ENCODE results near the gene TECTB. TPM values are rescaled to one million over a fixed set of nuclear protein-coding genes. Genes with fewer than 3 reads are reported as not detected.

The TECTB gene
- total and polyA plus RNA-seq, 2 donors (not counting 1 experiment from before 2014, with no cell fraction given), result not detected

GRCh38 chr10:112244197-112244596, 39.0 kb upstream of the TECTB start:
- H3K36me3 ChIP-seq (ENCODE audit: control insufficient read depth, insufficient read depth, low read length), result no peaks in the 10 kb centered on the region
- H3K9me3 ChIP-seq (ENCODE audit: control insufficient read depth, insufficient read depth, low read depth, low read length), result no peaks in the 10 kb centered on the region
- H4K20me1 ChIP-seq (ENCODE audit: control insufficient read depth, extremely low read depth, insufficient read depth, low read length), result no peaks in the 10 kb centered on the region
- no peak for DNase-seq (ENCODE audit: low read depth in 2 of 2)
- H3K9ac ChIP-seq (ENCODE audit: insufficient read depth, low read length), result no peak overlapping the region
- no peak overlapping the region for H3K27ac ChIP-seq (ENCODE audit: insufficient read depth, low read length)
- TF ChIP-seq, protein P1, sequence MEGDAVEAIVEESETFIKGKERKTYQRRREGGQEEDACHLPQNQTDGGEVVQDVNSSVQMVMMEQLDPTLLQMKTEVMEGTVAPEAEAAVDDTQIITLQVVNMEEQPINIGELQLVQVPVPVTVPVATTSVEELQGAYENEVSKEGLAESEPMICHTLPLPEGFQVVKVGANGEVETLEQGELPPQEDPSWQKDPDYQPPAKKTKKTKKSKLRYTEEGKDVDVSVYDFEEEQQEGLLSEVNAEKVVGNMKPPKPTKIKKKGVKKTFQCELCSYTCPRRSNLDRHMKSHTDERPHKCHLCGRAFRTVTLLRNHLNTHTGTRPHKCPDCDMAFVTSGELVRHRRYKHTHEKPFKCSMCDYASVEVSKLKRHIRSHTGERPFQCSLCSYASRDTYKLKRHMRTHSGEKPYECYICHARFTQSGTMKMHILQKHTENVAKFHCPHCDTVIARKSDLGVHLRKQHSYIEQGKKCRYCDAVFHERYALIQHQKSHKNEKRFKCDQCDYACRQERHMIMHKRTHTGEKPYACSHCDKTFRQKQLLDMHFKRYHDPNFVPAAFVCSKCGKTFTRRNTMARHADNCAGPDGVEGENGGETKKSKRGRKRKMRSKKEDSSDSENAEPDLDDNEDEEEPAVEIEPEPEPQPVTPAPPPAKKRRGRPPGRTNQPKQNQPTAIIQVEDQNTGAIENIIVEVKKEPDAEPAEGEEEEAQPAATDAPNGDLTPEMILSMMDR (conservative IDR thresholded peaks at IDR 0.05 in 1 of 2, IDR thresholded peaks at IDR 0.05 in 1 of 2; ENCODE audit: low read depth in 1 of 2, low read length in 2 of 2), result no peak
- no peak for TF ChIP-seq EZH2 (IDR thresholded peaks at IDR 0.05; ENCODE audit: low read length, missing control alignments)
- H3K4me2 ChIP-seq (ENCODE audit: extremely low read depth, insufficient read depth, low read length), result no peak overlapping the region
- H3K27me3 ChIP-seq (ENCODE audit: control insufficient read depth, insufficient read depth, low read length), result no peaks in the 10 kb centered on the region
- no peak overlapping the region for H2AFZ ChIP-seq (ENCODE audit: low read length)
- no peak overlapping the region for H3K4me3 ChIP-seq (replicated peaks in 1 of 4; ENCODE audit: control extremely low read depth in 1 of 4, insufficient read depth in 1 of 4, low read depth in 3 of 4, low read length in 4 of 4)
- H3K79me2 ChIP-seq (ENCODE audit: control insufficient read depth, insufficient read depth, low read length), result no peaks in the 10 kb centered on the region
- H3K4me1 ChIP-seq (ENCODE audit: control insufficient read depth, extremely low read depth, insufficient read depth, low read length), result no peaks in the 10 kb centered on the region

DNA sequence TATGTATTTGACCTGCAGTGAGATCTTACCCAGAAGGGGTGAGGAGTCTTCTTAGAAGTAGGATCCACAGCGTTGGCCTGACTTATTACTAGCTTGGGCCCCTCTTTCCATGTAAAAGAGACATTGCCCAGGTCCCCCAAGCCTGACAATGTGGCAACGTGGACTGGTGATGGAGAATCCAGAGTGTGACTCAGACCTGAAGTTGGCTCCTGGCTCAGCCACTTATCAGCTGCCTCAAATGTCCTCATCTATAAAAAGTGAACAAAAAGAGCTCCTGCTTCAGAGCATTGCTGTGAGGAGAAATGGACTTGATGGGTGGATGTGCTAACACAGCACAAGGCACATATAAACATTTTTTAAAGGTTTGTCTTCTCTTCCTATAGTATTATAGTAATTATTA, 35.4 kb upstream of the TECTB start:
- Histone ChIP-seq H3K4me3 (replicated peaks in 1 of 4; ENCODE audit: control extremely low read depth in 1 of 4, insufficient read depth in 1 of 4, low read depth in 3 of 4, low read length in 4 of 4) (no peak overlapping the region), H3K9ac (ENCODE audit: insufficient read depth, low read length) (no peak overlapping the region), H3K4me1 (ENCODE audit: control insufficient read depth, extremely low read depth, insufficient read depth, low read length) (no peaks in the 10 kb centered on the region), H3K4me2 (ENCODE audit: extremely low read depth, insufficient read depth, low read length) (no peak overlapping the region), H3K27me3 (ENCODE audit: control insufficient read depth, insufficient read depth, low read length) (no peaks in the 10 kb centered on the region), H3K9me3 (ENCODE audit: control insufficient read depth, insufficient read depth, low read depth, low read length) (no peaks in the 10 kb centered on the region), H2AFZ (ENCODE audit: low read length) (no peak overlapping the region), H3K36me3 (ENCODE audit: control insufficient read depth, insufficient read depth, low read length) (no peaks in the 10 kb centered on the region), H3K79me2 (ENCODE audit: control insufficient read depth, insufficient read depth, low read length) (no peaks in the 10 kb centered on the region), H4K20me1 (ENCODE audit: control insufficient read depth, extremely low read depth, insufficient read depth, low read length) (no peaks in the 10 kb centered on the region), H3K27ac (ENCODE audit: insufficient read depth, low read length) (no peak overlapping the region)
- TF ChIP-seq EZH2 (IDR thresholded peaks at IDR 0.05; ENCODE audit: low read length, missing control alignments), result no peak
- TF ChIP-seq, protein P1 (conservative IDR thresholded peaks at IDR 0.05 in 1 of 2, IDR thresholded peaks at IDR 0.05 in 1 of 2; ENCODE audit: low read depth in 1 of 2, low read length in 2 of 2), result no peak
- DNase-seq (ENCODE audit: low read depth in 2 of 2), result no peak

- no peaks in the 10 kb centered on the region for H3K27me3 ChIP-seq (ENCODE audit: control insufficient read depth, insufficient read depth, low read length)
- no peaks in the 10 kb centered on the region for H3K4me1 ChIP-seq (ENCODE audit: control insufficient read depth, extremely low read depth, insufficient read depth, low read length)
- H3K79me2 ChIP-seq (ENCODE audit: control insufficient read depth, insufficient read depth, low read length), result no peaks in the 10 kb centered on the region
- H3K9ac ChIP-seq (ENCODE audit: insufficient read depth, low read length), result no peak overlapping the region
- H3K36me3 ChIP-seq (ENCODE audit: control insufficient read depth, insufficient read depth, low read length), result no peaks in the 10 kb centered on the region
- no peak overlapping the region for H3K4me2 ChIP-seq (ENCODE audit: extremely low read depth, insufficient read depth, low read length)
- DNase-seq (ENCODE audit: low read depth in 2 of 2), result no peak
- H2AFZ ChIP-seq (ENCODE audit: low read length), result no peak overlapping the region
- no peak for TF ChIP-seq EZH2 (IDR thresholded peaks at IDR 0.05; ENCODE audit: low read length, missing control alignments)
- TF ChIP-seq, protein P1 (conservative IDR thresholded peaks at IDR 0.05 in 1 of 2, IDR thresholded peaks at IDR 0.05 in 1 of 2; ENCODE audit: low read depth in 1 of 2, low read length in 2 of 2), result no peak
- no peak overlapping the region for H3K4me3 ChIP-seq (replicated peaks in 1 of 4; ENCODE audit: control extremely low read depth in 1 of 4, insufficient read depth in 1 of 4, low read depth in 3 of 4, low read length in 4 of 4)
- H3K9me3 ChIP-seq (ENCODE audit: control insufficient read depth, insufficient read depth, low read depth, low read length), result no peaks in the 10 kb centered on the region
- no peak overlapping the region for H3K27ac ChIP-seq (ENCODE audit: insufficient read depth, low read length)
- no peaks in the 10 kb centered on the region for H4K20me1 ChIP-seq (ENCODE audit: control insufficient read depth, extremely low read depth, insufficient read depth, low read length)
Observed at GRCh38 chr10:112248584-112249295, 34.5 kb upstream of the TECTB start.
